AG09309 (cell line): ENCODE results near the gene CFLAR.

Experiments
- DNase-seq: peaks from one replicate; pipeline ENCODE4 v3.0.0-alpha.2; 2010; ENCODE audit warnings: low read depth
- H3K4me3 ChIP-seq: 2 replicates; pipeline ENCODE4 v1.5.1; 2011; ENCODE audit warnings: mild to moderate bottlenecking, low read depth, low read length, moderate library complexity; ENCODE audit not compliant: control insufficient read depth
- CTCF ChIP-seq: IDR thresholded peaks from 2 replicates; pipeline ENCODE4 v1.5.1; 2011; ENCODE audit warnings: mild to moderate bottlenecking, low read depth, low read length, inconsistent platforms; ENCODE audit not compliant: insufficient read depth, control insufficient read depth; ENCODE audit errors: missing control alignments

The CFLAR gene

DNA sequence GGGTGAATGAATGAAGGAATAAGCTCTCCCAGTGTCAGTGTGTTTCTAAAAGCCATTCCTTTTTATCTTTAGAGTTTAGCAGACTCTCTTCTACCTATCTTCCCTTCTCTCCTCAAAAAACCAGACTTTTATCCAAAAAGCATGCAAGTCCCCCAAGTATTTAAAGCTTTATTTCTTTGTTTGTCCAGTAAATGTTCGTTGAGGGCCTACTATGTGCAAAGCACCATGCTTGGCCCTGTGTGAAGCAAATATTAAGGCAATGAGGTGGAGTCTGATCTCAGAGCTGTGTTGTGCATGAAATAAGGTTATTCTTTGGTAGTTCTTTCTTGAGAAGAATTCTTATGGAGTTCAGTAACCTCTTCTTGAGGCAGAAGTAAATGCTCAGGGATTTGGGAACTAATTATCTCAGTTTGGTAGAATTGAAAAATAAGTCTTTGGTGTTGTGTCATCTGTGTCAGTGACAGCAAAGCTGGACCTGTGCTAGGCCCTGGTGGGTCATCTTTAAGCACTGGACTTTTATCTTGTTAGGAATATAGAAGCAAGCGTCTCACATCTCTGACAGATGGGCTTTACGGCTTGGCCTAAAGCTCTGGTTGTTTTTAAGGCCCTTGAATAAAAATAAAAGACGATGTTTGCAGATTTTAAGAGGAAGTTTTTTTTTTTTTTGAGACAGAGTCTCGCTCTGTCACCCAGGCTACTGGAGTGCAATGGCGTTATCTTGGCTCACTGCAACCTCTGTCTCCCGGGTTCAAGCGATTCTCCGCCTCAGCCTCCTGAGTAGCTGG is 38.8 kb downstream of the CFLAR start:
- no peak overlapping the region for H3K4me3 ChIP-seq
- no peak for TF ChIP-seq CTCF
- DNase-seq = no peak

DNA sequence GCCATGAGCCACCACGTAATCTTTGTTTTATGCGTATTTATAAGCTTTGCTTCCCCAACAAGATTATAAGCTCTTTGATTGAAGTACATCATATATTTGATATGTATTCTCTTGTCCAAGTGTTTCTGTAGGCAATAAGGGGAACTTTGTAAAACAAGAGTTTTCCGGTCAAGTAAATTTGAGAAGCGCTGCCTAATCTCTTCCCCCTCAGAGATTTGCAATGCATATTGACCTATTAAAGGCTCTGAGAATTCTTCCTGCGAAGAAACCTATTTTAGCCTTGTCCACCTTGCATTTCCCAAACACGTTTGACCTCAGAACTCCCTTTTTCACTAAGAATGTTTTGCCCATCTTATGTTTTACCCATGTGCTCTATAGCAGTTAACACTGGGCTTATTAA is 40.1 kb downstream of the CFLAR start:
- no peak overlapping the region for H3K4me3 ChIP-seq
- no peak for TF ChIP-seq CTCF
- no peak for DNase-seq

DNA sequence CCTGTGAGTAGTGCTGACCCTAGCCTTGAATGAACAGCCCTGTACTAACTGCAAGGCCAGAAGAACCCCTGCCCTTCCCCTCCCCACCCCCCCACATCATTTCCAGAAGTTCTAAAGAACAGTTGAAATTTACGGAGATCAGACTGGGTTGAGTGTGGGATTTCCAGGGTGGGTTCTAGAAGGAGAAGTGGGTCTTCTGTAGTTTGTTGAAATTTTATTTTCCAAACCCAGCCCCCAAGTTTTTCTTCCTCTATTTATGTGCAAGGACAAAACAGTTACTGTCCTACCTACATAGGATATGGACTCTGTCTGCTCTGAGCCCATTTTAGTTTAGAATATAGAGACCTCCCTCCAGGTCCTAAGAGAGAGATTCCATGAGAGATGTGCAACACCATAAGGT is 40.7 kb downstream of the CFLAR start:
- TF ChIP-seq CTCF = no peak
- no peak for DNase-seq
- H3K4me3 ChIP-seq = no peak overlapping the region

DNA sequence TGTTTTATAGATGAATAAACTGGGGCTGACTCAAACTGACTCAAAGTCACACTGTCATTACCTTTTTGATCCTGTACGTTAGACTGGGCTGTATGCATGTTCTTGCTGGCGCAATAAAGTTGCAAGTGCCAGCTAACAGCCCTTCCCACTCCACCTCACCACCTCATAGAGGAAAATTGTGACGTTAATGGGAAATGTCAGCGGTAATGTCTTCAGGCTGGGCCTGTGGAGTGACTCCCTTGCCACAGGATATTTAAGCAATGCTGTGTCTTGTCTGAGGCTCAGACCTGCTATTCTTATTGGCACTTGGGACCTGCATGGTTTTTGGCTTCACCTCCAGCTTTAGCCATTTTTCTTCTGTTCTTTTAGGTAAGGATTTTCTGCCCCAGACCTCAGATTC is 41.7 kb downstream of the CFLAR start:
- no peak overlapping the region for H3K4me3 ChIP-seq
- TF ChIP-seq CTCF = no peak
- no peak for DNase-seq

GRCh38 chr2:201158111-201158929 is 42.4 kb downstream of the CFLAR start:
- DNase-seq = peak; percentile 49
- TF ChIP-seq CTCF = peak; percentile 79
- H3K4me3 ChIP-seq = no peak overlapping the region

DNA sequence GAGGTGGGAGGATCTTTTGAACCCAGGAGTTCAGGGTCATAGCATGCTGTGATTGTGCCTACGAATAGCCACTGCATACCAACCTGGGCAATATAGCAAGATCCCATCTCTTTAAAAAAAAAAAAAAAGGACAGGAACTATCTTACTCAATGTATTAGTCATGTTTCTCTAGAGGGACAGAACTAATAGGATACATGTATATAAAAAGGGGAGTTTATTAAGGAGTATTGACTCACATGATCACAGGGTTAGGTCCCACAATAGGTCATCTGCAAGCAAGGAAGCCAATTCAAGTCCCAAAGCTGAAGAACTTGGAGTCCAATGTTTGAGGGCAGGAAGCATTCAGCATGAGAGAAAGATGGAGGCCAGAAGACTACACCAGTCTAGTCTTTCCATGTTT is 48.2 kb downstream of the CFLAR start:
- no peak overlapping the region for H3K4me3 ChIP-seq
- TF ChIP-seq CTCF = no peak
- DNase-seq = no peak
